Astrocyte of the hippocampus (primary cell): ENCODE data around the gene LRP5.
"Not testable (repeated sequence)": the region's sequence is repeated elsewhere in the genome, so short reads cannot be mapped to it uniquely, and the experiment has no call there.

Experiments
- DNase-seq: peaks from one replicate; pipeline ENCODE4 v3.0.0; 2011; ENCODE audit warnings: low read depth, low spot score

The LRP5 gene

GRCh38 chr11:68440224-68440623, 127.8 kb downstream of the LRP5 start:
- DNase-seq = no peak

GRCh38 chr11:68441466-68442230, 129.3 kb downstream of the LRP5 start:
- DNase-seq = no peak

GRCh38 chr11:68442433-68442832, 130.0 kb downstream of the LRP5 start:
- DNase-seq = no peak

- no peak for DNase-seq
Measured at GRCh38 chr11:68444566-68444965, 132.2 kb downstream of the LRP5 start.

GRCh38 chr11:68445531-68446035, 133.2 kb downstream of the LRP5 start:
- DNase-seq = no peak

GRCh38 chr11:68446046-68446725, 133.8 kb downstream of the LRP5 start:
- no peak for DNase-seq

GRCh38 chr11:68447015-68447801, 134.8 kb downstream of the LRP5 start:
- peak; percentile 85 for DNase-seq

- DNase-seq = not testable (repeated sequence)
Measured at GRCh38 chr11:68447914-68448313, 135.5 kb downstream of the LRP5 start.

GRCh38 chr11:68448604-68449011, 136.2 kb downstream of the LRP5 start:
- no peak for DNase-seq

GRCh38 chr11:68449951-68450350, 137.6 kb downstream of the LRP5 start:
- no peak for DNase-seq

- DNase-seq = no peak
Measured at GRCh38 chr11:68450711-68451110, 138.3 kb downstream of the LRP5 start.

- no peak for DNase-seq
Measured at GRCh38 chr11:68454767-68455166, 142.4 kb downstream of the LRP5 start.

- no peak for DNase-seq
Measured at GRCh38 chr11:68455485-68455884, 143.1 kb downstream of the LRP5 start.

- no peak for DNase-seq
Measured at GRCh38 chr11:68457216-68457897, 145.0 kb downstream of the LRP5 start.

GRCh38 chr11:68457898-68458249, 145.5 kb downstream of the LRP5 start:
- DNase-seq = no peak

GRCh38 chr11:68458340-68458739, 145.9 kb downstream of the LRP5 start:
- DNase-seq = not testable (repeated sequence)

- DNase-seq = peak; percentile 99
Measured at GRCh38 chr11:68459886-68460740, 147.7 kb downstream of the LRP5 start.

GRCh38 chr11:68460741-68461574, 148.6 kb downstream of the LRP5 start, which contains the start of gene PPP6R3:
Gene PPP6R3 (plus strand): TSS chr11:68460752. CDS start chr11:68537665, 76,913 bp downstream.
- peak; percentile 61 for DNase-seq

- no peak for DNase-seq
Measured at GRCh38 chr11:68461575-68461917, 149.2 kb downstream of the LRP5 start.

- DNase-seq = no peak
Measured at GRCh38 chr11:68463714-68464113, 151.3 kb downstream of the LRP5 start.
